ENCODE measurements around the gene HYAL2. TPM values are rescaled to one million over a fixed set of nuclear protein-coding genes. Genes with fewer than 3 reads are reported as not detected.
"Not testable (repeated sequence)": the region's sequence is repeated elsewhere in the genome, so short reads cannot be mapped to it uniquely, and the experiment has no call there.

The HYAL2 gene
- total and polyA plus RNA-seq, 9 of the 15 experiments (the other 6 are each of a cell fraction or from before 2014, with no cell fraction given) = 0.36 to 22.7 (median 11.4) TPM; not detected in 1

GRCh38 chr3:50314342-50314741 lies 8.2 kb downstream of the HYAL2 start:
- Histone ChIP-seq H3K9ac (ENCODE audit: insufficient read depth in 1 of 2, low read depth in 2 of 2, low read length in 2 of 2) (peak overlapping the region in 1 of 2 experiments; percentile 4; a peak in 1 of 4 replicates), H3K4me2 (ENCODE audit: insufficient read depth, low read length) (no peak overlapping the region)

GRCh38 chr3:50312041-50312440 lies 10.5 kb downstream of the HYAL2 start:
- in situ Hi-C loops (cut with MboI); H3K9ac ChIP-seq (ENCODE audit: insufficient read depth in 1 of 2, low read depth in 2 of 2, low read length in 2 of 2); H3K4me1 ChIP-seq (replicated peaks in 1 of 2; ENCODE audit: control insufficient read depth in 2 of 2, insufficient read depth in 2 of 2, low read length in 2 of 2); H3K36me3 ChIP-seq (ENCODE audit: control insufficient read depth, insufficient read depth, low read length); POLR2A ChIA-PET; H3K79me2 ChIP-seq (ENCODE audit: control insufficient read depth, insufficient read depth, low read length); BruUV-seq (replicated peaks); CTCF ChIA-PET (ENCODE audit: low intra/inter-chr PET ratio); FAIRE-seq; H3K9me3 ChIP-seq (replicated peaks; ENCODE audit: control insufficient read depth, insufficient read depth, low read depth, low read length); H2AFZ ChIP-seq (ENCODE audit: low read depth, low read length); H3K9me1 ChIP-seq (ENCODE audit: control insufficient read depth, insufficient read depth, low read length); ATAC-seq; H3K4me3 ChIP-seq; intact Hi-C loops (cut with micrococcal nuclease); H3K27me3 ChIP-seq (ENCODE audit: control insufficient read depth in 2 of 2, insufficient read depth in 2 of 2, low read length in 2 of 2); DNase-seq (ENCODE audit: extremely low read depth in 1 of 4, low spot score in 3 of 4); H3K27ac ChIP-seq (ENCODE audit: extremely low read depth, low read depth, low read length); H4K20me1 ChIP-seq (replicated peaks; ENCODE audit: control insufficient read depth, insufficient read depth, low read length); H3K4me2 ChIP-seq (ENCODE audit: insufficient read depth, low read length): not testable (repeated sequence)
- 70% methylated on average over 2 of the region's 32 CpGs for WGBS (ENCODE audit: insufficient coverage, low coverage, missing lambda C conversion rate)

More at GRCh38 chr3:50314342-50314741, 8.2 kb downstream of the HYAL2 start:
- Histone ChIP-seq H3K79me2 (ENCODE audit: control insufficient read depth, insufficient read depth, low read length) (peaks cover 6% of the 10 kb centered on the region; the same call in 2 of the 3 replicates), H3K9me3 (replicated peaks; ENCODE audit: control insufficient read depth, insufficient read depth, low read depth, low read length) (no peaks in the 10 kb centered on the region), H3K9me1 (ENCODE audit: control insufficient read depth, insufficient read depth, low read length) (no peaks in the 10 kb centered on the region), H4K20me1 (replicated peaks; ENCODE audit: control insufficient read depth, insufficient read depth, low read length) (no peaks in the 10 kb centered on the region), H3K4me1 (replicated peaks in 1 of 2; ENCODE audit: control insufficient read depth in 2 of 2, insufficient read depth in 2 of 2, low read length in 2 of 2) (peaks cover 13 to 31% of the 10 kb centered on the region in 2 experiments), H3K27ac (ENCODE audit: extremely low read depth, low read depth, low read length) (no peak overlapping the region), H3K4me3 (no peak overlapping the region), H3K36me3 (ENCODE audit: control insufficient read depth, insufficient read depth, low read length) (peaks cover 18% of the 10 kb centered on the region; the same call in 2 of the 3 replicates), H2AFZ (ENCODE audit: low read depth, low read length) (no peak overlapping the region), H3K27me3 (ENCODE audit: control insufficient read depth in 2 of 2, insufficient read depth in 2 of 2, low read length in 2 of 2) (no peaks in the 10 kb centered on the region)
- WGBS (ENCODE audit: insufficient coverage, low coverage, missing lambda C conversion rate) = 70% methylated on average over 3 of the region's 3 CpGs
- no peak for ATAC-seq
- intact Hi-C loops (cut with micrococcal nuclease) (no loop called here), in situ Hi-C loops (cut with MboI) (no loop called here)
- TF ChIP-seq RBM14 (IDR thresholded peaks at IDR 0.05; ENCODE audit: borderline replicate concordance, insufficient read depth, low read depth, low read length) (no peak), NR2C1 (IDR thresholded peaks at IDR 0.05) (no peak), NR2C1 (tag; IDR thresholded peaks at IDR 0.05) (no peak), RFX5 (IDR thresholded peaks at IDR 0.05; ENCODE audit: low read depth, low read length) (no peak), ZC3H4 (CRISPR knock-in tag; IDR thresholded peaks at IDR 0.05; ENCODE audit: borderline replicate concordance) (no peak), CBFB (CRISPR knock-in tag; IDR thresholded peaks at IDR 0.05) (no peak), KLF16 (IDR thresholded peaks at IDR 0.05) (no peak), ZNF354B (CRISPR knock-in tag; IDR thresholded peaks at IDR 0.05) (no peak), ELF1 (tag; IDR thresholded peaks at IDR 0.05) (no peak), ERF (CRISPR knock-in tag; IDR thresholded peaks at IDR 0.05) (no peak), EP300 (IDR thresholded peaks at IDR 0.05; ENCODE audit: low read length) (no peak), MLLT1 (IDR thresholded peaks at IDR 0.05) (no peak), COPS2 (conservative IDR thresholded peaks at IDR 0.05) (no peak), BCOR (IDR thresholded peaks at IDR 0.05) (no peak), MAFK (IDR thresholded peaks at IDR 0.05; ENCODE audit: low read length) (no peak)
- TF ChIP-seq, protein P1, sequence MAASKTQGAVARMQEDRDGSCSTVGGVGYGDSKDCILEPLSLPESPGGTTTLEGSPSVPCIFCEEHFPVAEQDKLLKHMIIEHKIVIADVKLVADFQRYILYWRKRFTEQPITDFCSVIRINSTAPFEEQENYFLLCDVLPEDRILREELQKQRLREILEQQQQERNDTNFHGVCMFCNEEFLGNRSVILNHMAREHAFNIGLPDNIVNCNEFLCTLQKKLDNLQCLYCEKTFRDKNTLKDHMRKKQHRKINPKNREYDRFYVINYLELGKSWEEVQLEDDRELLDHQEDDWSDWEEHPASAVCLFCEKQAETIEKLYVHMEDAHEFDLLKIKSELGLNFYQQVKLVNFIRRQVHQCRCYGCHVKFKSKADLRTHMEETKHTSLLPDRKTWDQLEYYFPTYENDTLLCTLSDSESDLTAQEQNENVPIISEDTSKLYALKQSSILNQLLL (CRISPR knock-in tag; IDR thresholded peaks at IDR 0.05; ENCODE audit: borderline replicate concordance) = no peak
- no TSS peak for BruUV-seq (replicated peaks)
- no peak for DNase-seq (ENCODE audit: extremely low read depth in 1 of 4, low spot score in 3 of 4)
- FAIRE-seq = no peak
- CTCF ChIA-PET (ENCODE audit: low intra/inter-chr PET ratio) = no interaction called here
- POLR2A ChIA-PET = interaction anchor here (0.6 to 1.4 kb wide), 3 partner anchors 13 to 23 kb away, joined by 3 to 6 read pairs (median 3); partner anchors contain the start of genes HYAL3 and NAA80
